ENCODE measurements around the gene INPP4A. TPM values are rescaled to one million over a fixed set of nuclear protein-coding genes. Genes with fewer than 3 reads are reported as not detected.

The INPP4A gene
- total and polyA plus RNA-seq, 2 donors (not counting 3 experiments of a cell fraction or from before 2014, with no cell fraction given): 14.9 to 28.8 TPM

DNA sequence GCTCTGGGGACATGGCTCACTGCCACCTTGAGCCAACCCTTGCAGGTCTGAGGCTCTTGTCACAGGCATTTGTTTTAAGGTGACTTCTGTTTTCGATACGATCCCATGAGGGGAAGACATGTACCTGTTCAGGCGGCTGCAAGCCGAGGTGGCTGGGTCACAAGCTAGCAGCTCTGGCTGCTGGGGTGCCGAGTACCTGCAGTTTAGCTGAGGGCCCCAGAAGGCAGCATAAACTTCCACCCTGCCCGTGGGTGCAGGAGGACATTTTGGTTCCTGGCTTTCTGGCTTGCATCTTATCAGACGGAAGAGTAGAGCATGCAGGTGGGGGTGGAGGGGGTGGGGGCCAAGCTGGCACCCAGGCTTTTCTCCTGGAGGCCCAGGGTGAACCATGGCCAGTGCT lies 135.3 kb downstream of the INPP4A start:
- no peak for DNase-seq (ENCODE audit: low read depth, low spot score)
- H3K9me3 ChIP-seq (replicated peaks; ENCODE audit: control insufficient read depth, insufficient read depth, low read length): no peaks in the 10 kb centered on the region
- no peak overlapping the region for H2AFZ ChIP-seq (ENCODE audit: low read depth, low read length)
- H3K79me2 ChIP-seq (ENCODE audit: control insufficient read depth, insufficient read depth, low read length): no peaks in the 10 kb centered on the region
- H3K4me1 ChIP-seq (ENCODE audit: control insufficient read depth, extremely low read depth, insufficient read depth, low read length): no peaks in the 10 kb centered on the region
- POLR2A ChIA-PET: no interaction called here
- FAIRE-seq: no peak
- peaks cover 0 to 12% of the 10 kb centered on the region in 2 experiments for H3K36me3 ChIP-seq (ENCODE audit: control insufficient read depth in 2 of 2, extremely low read depth in 1 of 2, insufficient read depth in 2 of 2, low read length in 2 of 2)
- CTCF ChIA-PET: interaction anchor here (0.9 to 3.5 kb wide), 3 partner anchors 11 to 167 kb away, joined by 3 to 14 read pairs (median 3); no protein-coding TSS in a partner anchor
- intact Hi-C loops (cut with micrococcal nuclease) (no loop called here), dilution Hi-C loops (cut with MboI; ENCODE audit: extremely low pct_ligation_motif_present, low sequenced_read_pairs) (no loop called here)
- H3K27me3 ChIP-seq (ENCODE audit: control insufficient read depth in 2 of 2, insufficient read depth in 2 of 2, low read length in 2 of 2): no peaks in the 10 kb centered on the region
- no peak overlapping the region for H3K27ac ChIP-seq (ENCODE audit: insufficient read depth, low read depth, low read length)
- H3K9ac ChIP-seq (replicated peaks; ENCODE audit: extremely low read depth, insufficient read depth, low read length): no peak overlapping the region
- H3K4me2 ChIP-seq (ENCODE audit: insufficient read depth, low read length): no peak overlapping the region
- no peak overlapping the region for H3K4me3 ChIP-seq (replicated peaks in 1 of 3; ENCODE audit: insufficient read depth in 1 of 3, low read depth in 1 of 3, low read length in 3 of 3)
- no peaks in the 10 kb centered on the region for H4K20me1 ChIP-seq (replicated peaks; ENCODE audit: control insufficient read depth, extremely low read depth, insufficient read depth, low read length)
- TF ChIP-seq FOS (IDR thresholded peaks at IDR 0.05; ENCODE audit: borderline replicate concordance, insufficient read depth, low read length) (no peak), GATA2 (IDR thresholded peaks at IDR 0.05; ENCODE audit: insufficient read depth, insufficient read length, low read depth, low read length) (no peak), CTCF (IDR thresholded peaks at IDR 0.05; ENCODE audit: extremely low read depth in 1 of 2, insufficient read depth in 1 of 2, low read depth in 1 of 2, low read length in 2 of 2) (no peak), MYC (IDR thresholded peaks at IDR 0.05; ENCODE audit: low read depth, low read length) (no peak), POLR2A (IDR thresholded peaks at IDR 0.05; ENCODE audit: low read depth, low read length) (no peak), JUN (IDR thresholded peaks at IDR 0.05; ENCODE audit: borderline replicate concordance, insufficient read depth, insufficient read length, low read depth) (no peak), EZH2 (IDR thresholded peaks at IDR 0.05; ENCODE audit: borderline replicate concordance, low read depth, low read length, severe bottlenecking) (no peak), POLR2AphosphoS5 (IDR thresholded peaks at IDR 0.05; ENCODE audit: insufficient read depth, low read depth, low read length) (no peak)
- TF ChIP-seq, protein P1, sequence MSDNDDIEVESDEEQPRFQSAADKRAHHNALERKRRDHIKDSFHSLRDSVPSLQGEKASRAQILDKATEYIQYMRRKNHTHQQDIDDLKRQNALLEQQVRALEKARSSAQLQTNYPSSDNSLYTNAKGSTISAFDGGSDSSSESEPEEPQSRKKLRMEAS (IDR thresholded peaks at IDR 0.05; ENCODE audit: insufficient read depth, insufficient read length): no peak
- no peaks in the 10 kb centered on the region for H3K9me1 ChIP-seq (replicated peaks; ENCODE audit: control insufficient read depth, extremely low read depth, insufficient read depth, low read length)
- BruUV-seq (replicated peaks): no TSS peak

Measured in endothelial cell of umbilical vein (primary cell).